Stimulated activated CD8-positive, alpha-beta memory T cell treated with anti-CD3 and anti-CD28 coated beads, Interleukin-4, amount 100 ng/mL, for 1 hour (primary cell): ENCODE results near the gene HOXD3.

Source experiments
- DNase-seq, 2 donors: peaks; one replicate each; pipeline ENCODE4 v3.0.0-alpha.2; 2020; ENCODE audit warnings: low read depth in 2 of 2, low spot score in 1 of 2

Gene HOXD3

DNA sequence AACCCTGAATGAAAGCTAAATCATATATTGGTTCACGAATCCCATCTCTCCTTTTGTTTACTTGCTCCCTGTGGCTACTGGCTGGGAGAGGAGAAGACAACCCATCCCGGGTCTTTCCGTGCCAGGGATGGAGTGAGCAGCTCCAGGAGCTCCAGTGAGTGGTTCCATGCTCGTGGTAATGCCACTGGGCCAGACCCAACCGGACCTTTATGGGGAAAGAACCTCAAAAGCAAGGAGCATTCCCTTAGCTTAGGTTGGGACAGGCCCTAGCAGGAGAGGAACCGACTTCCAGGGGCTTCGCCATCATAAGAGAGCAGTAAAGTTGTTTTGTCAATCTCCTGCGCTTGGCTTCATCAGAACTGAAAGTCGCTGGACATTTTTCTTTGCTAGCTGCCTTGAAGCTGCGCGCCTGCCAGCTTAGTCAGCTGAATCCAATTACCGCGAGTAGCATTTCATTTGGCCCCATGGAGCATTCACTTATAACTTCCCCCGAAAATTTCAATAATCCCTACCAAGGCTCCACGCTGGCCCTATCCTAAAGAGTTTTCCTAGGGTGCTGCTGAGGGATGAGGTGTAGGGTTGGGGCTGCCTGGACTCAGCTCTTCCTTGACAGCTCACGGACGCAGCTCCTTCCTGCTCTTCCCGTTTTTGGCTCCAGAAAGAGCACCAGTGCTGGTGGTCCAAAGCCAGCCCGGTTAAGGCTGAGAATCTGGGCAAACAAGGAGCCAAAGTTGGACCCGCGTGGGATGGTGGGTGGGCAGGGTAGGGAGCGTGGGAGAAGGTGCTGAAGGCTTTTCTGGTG lies 4.9 kb downstream of the HOXD3 start:
- no peak for DNase-seq

GRCh38 chr2:176162911-176163671 lies 6.0 kb downstream of the HOXD3 start:
- DNase-seq: no peak

- no peak for DNase-seq
Observed at GRCh38 chr2:176163672-176164056, 6.6 kb downstream of the HOXD3 start.

GRCh38 chr2:176164201-176164600 lies 7.1 kb downstream of the HOXD3 start:
- DNase-seq: no peak

- DNase-seq: no peak
Observed at GRCh38 chr2:176164611-176165369, 7.7 kb downstream of the HOXD3 start.

- DNase-seq: no peak
Observed at GRCh38 chr2:176165370-176166050, 8.4 kb downstream of the HOXD3 start.

DNA sequence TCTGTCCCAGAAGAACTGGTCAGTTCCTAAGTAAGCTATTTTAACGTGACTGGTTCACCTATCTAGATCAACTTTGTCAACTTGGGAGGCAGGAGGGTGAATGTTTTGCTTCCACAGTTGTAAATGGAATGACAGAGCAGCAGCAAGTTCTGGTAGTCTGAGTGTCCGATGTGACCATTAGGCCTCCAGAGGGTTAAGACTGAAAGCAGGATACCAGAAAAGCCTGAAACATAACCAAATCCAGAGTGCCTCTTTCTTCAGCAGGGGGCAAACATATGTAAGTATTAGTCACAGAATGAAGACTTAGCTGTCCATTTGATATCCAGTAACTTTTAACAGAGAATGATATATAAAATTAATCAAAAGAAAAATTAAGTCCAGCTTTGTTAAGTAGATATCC lies 9.2 kb downstream of the HOXD3 start:
- DNase-seq: no peak

- no peak for DNase-seq
Observed at GRCh38 chr2:176167398-176167797, 10.3 kb downstream of the HOXD3 start.

GRCh38 chr2:176169181-176169580 lies 12.1 kb downstream of the HOXD3 start:
- no peak for DNase-seq

GRCh38 chr2:176169711-176170110 lies 12.6 kb downstream of the HOXD3 start:
- DNase-seq: no peak

GRCh38 chr2:176170602-176171305 lies 13.6 kb downstream of the HOXD3 start:
- no peak for DNase-seq

GRCh38 chr2:176171351-176172006 lies 14.4 kb downstream of the HOXD3 start:
- DNase-seq: no peak

GRCh38 chr2:176172007-176172894 lies 15.1 kb downstream of the HOXD3 start:
- DNase-seq: no peak

- no peak for DNase-seq
Observed at GRCh38 chr2:176172895-176173566, 15.9 kb downstream of the HOXD3 start.

- DNase-seq: no peak
Observed at GRCh38 chr2:176173567-176174381, 16.7 kb downstream of the HOXD3 start.

DNA sequence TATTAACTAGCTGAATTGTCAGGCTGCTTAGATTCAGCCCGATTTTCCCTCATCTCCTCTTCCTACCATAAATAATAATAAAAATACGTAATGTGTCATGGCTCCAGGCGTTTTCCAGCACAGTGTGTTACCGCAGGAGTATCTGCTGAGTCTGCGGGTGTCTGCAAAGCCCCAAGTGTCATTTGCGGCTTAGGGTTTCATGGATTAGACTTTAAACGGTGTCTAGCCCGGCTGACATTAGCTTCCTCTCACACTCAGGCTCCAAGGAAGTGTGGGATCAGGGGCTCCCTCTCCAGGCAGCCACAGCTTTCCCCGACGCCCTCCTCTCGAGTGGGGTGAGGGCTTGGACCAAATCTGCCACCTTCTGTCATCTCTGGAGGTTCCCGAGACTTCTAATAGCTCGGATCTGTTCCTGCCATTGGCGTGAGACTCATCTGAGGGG lies 17.3 kb downstream of the HOXD3 start:
- no peak for DNase-seq

DNA sequence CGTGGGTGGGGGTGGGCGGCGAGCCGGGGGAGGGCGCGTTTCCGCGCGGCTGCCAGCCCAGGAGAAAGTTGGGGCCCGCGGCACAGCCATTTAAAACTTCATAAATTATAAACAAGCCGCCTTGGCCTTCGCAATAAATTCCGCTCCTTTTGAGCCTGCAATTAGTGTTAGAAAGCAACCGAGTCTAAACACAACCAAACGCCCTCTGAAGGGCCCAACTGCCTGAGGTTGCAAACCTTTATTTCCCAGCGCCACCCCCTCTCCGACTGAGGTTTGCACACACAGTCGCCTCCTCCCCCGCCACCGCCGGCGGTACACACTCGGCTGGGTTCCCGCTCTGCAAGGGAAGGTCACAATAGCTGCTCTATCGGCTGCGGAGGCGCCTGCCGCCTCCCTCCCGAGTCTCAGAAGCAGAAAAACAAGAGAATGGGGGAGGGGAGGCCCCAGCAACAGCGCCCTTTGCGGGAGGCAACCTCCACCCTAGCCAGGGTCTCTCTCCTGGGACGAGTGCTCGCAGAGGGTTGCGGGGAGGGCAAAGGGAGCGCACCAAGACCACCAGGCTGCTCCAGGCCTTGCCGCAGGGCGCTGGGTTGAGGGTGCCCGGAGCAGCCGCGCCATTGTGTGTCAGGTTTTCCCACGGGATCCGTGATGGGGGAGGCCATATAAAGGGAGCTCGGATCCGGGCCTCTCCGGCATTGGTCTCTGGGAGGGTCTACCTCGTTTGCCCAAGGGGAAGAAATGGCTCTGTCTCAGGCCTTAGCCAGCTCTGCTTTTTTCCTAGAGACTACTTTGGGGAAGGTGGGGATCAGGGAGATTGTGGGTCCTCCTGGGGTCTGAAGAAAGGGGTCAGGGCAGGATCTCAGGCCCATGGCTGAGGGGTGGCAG lies 18.0 kb downstream of the HOXD3 start:
- no peak for DNase-seq
